HFF-Myc (cell line): ENCODE results near the gene EXOC3L4.

Experiments
- DNase-seq: peaks from one replicate; pipeline ENCODE4 v3.0.0-alpha.2; 2011; ENCODE audit warnings: low read depth; ENCODE audit errors: extremely low read depth
- H3K4me3 ChIP-seq: replicated peaks from 2 replicates; pipeline ENCODE4 v1.5.1; 2011; ENCODE audit warnings: low read depth, mild to moderate bottlenecking, control low read depth, low read length
- TF ChIP-seq, protein P1 (sequence below): IDR thresholded peaks from 2 replicates; pipeline ENCODE4 v1.5.1; 2012; ENCODE audit warnings: mild to moderate bottlenecking, low read depth, low read length, control low read depth; ENCODE audit errors: missing control alignments

Gene EXOC3L4

DNA sequence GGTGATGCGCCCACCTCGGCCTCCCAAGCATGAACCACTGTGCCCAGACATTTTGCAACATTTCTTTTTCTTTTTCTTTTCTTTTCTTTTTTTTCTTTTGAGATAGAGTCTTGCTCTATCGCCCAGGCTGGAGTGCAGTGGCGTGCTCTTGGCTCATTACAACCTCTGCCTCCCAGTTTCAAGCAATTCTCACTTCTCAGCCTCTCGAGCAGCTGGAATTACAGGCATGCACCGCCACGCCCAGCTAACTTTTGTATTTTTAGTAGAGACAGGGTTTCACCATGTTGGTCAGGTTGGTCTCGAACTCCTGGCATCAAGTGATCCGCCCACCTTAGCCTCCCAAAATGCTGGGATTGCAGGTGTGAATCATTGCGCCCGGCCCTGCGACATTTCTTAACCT lies 29.5 kb upstream of the EXOC3L4 start:
- no peak for DNase-seq
- TF ChIP-seq, protein P1, sequence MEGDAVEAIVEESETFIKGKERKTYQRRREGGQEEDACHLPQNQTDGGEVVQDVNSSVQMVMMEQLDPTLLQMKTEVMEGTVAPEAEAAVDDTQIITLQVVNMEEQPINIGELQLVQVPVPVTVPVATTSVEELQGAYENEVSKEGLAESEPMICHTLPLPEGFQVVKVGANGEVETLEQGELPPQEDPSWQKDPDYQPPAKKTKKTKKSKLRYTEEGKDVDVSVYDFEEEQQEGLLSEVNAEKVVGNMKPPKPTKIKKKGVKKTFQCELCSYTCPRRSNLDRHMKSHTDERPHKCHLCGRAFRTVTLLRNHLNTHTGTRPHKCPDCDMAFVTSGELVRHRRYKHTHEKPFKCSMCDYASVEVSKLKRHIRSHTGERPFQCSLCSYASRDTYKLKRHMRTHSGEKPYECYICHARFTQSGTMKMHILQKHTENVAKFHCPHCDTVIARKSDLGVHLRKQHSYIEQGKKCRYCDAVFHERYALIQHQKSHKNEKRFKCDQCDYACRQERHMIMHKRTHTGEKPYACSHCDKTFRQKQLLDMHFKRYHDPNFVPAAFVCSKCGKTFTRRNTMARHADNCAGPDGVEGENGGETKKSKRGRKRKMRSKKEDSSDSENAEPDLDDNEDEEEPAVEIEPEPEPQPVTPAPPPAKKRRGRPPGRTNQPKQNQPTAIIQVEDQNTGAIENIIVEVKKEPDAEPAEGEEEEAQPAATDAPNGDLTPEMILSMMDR: no peak
- H3K4me3 ChIP-seq: no peak overlapping the region

- no peak overlapping the region for H3K4me3 ChIP-seq
- TF ChIP-seq, protein P1: no peak
- DNase-seq: no peak
Observed at GRCh38 chr14:103065861-103066260, 28.7 kb upstream of the EXOC3L4 start.

DNA sequence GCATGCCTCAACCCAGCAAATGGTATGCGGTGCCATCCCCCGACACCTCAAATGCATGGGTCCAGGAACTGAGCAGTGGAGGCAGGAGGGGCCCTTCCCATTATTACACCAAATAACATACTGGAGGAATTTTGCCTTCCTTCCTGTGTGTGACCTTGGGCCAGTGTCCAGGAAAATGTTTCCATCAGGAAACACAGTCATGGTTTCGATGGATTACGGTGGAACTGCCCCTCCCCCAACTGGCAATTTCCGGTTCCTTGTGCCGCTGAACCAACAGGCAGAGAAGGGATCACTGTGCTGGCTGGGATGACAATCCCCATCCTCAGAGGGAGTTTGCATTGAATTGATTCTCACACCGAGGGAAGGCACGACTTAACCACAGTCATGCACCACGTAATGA lies 28.1 kb upstream of the EXOC3L4 start:
- no peak for DNase-seq
- no peak overlapping the region for H3K4me3 ChIP-seq
- TF ChIP-seq, protein P1: no peak

DNA sequence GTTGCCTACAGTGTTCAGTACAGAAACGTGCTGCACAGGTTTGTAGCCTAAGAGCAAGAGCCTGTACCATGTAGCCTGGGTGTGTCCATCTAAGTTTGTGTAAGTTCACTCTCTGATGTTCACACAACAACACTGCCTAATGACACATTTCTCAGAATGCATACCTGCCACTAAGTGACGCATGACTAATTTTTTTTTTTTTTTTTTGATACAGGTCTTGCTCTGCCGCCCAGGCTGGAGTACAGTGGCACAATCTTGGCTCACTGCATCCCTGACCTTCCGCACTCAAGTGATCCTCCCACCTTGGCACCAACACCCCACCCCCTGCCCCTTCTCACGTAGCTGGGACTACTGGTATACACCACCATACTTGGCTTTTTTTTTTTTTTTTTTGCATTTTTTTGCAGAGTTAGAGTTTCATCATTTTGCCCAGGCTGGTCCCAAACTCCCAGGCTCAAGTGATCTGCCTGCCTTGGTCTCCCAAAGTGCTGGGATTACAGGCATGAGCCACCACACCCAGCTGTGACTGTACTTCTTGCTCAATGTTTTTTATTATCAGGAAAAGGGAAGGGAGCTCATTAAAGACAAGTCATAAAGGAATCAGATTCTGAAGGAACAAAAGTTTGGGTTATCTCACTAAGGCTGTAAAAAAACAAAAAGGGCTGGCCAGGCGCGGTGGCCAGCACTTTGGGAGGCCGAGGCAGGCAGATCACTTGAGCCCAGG lies 27.1 kb upstream of the EXOC3L4 start:
- TF ChIP-seq, protein P1: no peak
- H3K4me3 ChIP-seq: no peak overlapping the region
- DNase-seq: no peak

DNA sequence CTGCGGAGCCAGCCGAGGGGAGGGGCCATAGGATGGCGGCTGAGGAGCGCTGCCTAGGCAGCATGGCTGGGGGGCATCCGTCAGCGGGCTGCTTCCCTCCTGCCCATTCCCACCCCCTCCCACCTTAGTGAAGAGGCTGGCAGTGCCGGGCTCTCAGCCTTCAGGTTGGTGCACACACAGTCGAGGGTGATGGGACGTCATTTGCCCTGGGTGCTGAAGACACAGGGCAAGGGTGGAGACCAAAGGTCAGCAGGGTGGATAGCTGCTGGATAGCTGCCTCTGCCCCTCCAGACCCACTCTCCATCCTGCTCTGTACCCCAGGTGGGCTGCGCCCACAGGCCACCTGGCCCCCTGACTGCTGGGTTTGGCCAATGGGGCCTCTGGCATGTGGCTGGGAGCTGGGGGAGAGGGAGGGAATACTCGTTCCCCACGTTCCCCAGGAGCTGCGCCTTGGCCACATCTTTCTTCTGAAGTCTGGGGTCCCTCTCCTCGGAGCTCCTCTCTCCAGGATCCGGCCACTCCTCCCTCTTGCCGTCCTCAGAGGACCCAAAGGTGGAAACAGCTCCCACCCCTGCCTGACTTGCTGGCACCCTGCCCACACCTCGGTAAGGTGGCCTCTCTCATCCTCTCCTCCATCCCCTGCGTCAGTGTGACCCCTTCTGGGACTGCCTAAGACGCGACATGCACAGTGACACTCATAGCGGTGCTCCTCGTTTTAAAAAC lies 26.0 kb upstream of the EXOC3L4 start:
- no peak for DNase-seq
- H3K4me3 ChIP-seq: no peak overlapping the region
- TF ChIP-seq, protein P1: no peak

- DNase-seq: no peak
- H3K4me3 ChIP-seq: no peak overlapping the region
- TF ChIP-seq, protein P1: no peak
Observed at GRCh38 chr14:103070263-103070885, 24.2 kb upstream of the EXOC3L4 start.
